Stimulated activated CD4-positive, alpha-beta T cell treated with anti-CD3 and anti-CD28 coated beads, Interleukin-1b, Interleukin-23, amount 100 ng/mL, for 48 hours (primary cell): ENCODE measurements around the gene TMEM202.
"Not testable (repeated sequence)": the region's sequence is repeated elsewhere in the genome, so short reads cannot be mapped to it uniquely, and the experiment has no call there.

Source experiments
- DNase-seq: peaks from one replicate; pipeline ENCODE4 v3.0.0-alpha.2; 2020

The TMEM202 gene

DNA sequence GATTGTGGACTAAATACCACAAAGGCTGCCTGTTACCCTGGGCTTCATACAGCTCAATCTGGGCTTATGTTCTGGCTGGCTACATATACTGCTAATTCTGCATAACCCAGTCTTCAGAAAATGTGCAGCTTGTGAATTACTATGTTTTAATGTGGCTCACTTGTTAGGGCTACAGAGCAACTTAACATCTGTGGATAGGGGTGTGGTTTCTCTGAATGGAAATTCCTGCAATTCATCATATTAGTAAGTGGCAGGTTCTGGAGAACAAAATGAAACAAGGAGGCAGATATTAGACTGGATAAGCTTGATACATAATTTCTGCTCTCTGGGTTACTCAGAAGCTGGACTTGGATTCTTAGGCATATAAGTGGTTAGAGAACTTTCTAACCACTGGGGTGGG, 6.7 kb downstream of the TMEM202 start:
- DNase-seq: no peak

DNA sequence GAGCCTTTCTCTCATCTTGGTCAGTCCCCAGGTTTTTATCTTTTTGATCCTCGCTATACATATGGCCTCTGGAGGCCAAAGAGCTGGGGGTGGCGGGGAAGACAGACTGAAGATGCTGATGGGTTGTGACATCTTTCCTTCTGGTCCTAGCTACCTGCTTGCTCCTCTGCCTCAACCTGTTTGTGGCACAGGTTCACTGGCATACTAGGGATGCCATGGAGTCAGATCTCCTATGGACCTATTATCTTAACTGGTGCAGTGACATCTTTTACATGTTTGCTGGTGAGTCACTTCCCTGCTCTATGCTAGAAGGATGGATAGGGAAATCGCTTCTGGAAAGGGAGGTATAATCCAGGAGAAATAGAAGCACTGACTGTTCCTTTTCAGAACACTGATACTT, 8.8 kb downstream of the TMEM202 start:
- no peak for DNase-seq

GRCh38 chr15:72411111-72411510, 13.0 kb downstream of the TMEM202 start:
- no peak for DNase-seq

DNA sequence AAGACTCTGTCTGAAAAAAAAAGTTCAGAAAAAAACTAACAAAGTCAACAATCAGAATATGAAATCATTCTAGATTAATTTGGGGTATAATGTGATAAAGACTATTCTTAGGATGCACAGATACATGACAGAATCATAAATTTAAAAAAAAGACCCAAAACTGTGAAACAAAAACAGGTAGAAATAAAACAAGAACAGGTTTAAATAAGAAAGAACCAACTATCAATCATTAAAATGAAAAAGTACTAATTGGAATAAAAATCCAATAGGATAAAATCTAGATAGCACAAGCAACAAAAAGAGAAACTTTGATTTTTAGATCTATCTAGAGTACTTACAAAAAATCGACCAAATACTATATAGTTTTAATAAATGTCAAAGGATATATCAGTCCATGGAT, 13.4 kb downstream of the TMEM202 start:
- DNase-seq: no peak

DNA sequence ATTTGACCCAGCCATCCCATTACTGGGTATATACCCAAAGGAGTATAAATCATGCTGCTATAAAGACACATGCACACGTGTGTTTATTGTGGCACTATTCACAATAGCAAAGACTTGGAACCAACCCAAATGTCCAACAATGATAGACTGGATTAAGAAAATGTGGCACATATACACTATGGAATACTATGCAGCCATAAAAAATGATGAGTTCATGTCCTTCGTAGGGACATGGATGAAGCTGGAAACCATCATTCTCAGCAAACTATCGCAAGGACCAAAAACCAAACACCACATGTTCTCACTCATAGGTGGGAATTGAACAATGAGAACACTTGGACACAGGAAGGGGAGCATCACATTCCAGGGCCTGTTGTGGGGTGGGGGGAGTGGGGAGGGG, 15.2 kb downstream of the TMEM202 start:
- DNase-seq: not testable (repeated sequence)

DNA sequence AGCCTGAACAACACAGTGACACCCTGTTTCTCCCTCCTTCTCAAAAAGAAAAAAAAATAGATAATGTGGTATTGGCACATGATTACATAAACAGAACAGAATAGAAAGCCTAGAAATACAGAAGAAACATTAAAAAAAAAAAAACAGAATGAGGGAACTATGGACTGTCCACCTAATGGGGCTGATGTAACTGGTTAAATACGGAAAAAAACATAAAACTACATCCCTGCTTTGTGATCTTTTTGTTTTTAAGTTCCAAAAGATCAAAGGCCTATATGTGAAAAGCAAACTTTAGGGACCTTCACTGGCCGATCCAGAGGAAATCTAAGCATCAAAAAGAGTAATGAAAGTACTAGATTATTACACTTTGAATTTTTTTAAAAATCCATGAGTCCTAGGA, 17.2 kb downstream of the TMEM202 start:
- no peak for DNase-seq

- DNase-seq: not testable (repeated sequence)
Observed at GRCh38 chr15:72419768-72420167, 21.7 kb downstream of the TMEM202 start.

DNA sequence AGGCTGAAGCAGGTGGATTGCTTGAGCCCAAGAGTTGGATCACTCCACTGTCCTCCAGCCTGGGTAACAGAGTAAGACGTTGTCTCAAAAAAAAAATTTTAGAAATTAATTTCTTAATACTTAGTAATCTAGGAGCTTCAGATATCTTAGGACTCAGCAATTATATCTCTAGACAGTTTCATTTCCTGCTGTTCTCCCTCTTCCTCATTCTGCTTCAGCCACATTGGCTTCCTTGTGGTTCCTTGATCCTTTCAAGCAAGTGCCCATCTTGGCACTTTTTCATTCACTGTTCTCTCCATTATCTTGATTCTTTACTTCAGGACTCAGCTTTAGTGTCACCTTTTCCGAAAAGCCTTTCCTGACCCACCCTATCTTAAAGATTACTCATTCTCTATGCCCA, 22.5 kb downstream of the TMEM202 start:
- no peak for DNase-seq

- no peak for DNase-seq
Observed at GRCh38 chr15:72421484-72421883, 23.4 kb downstream of the TMEM202 start.

DNA sequence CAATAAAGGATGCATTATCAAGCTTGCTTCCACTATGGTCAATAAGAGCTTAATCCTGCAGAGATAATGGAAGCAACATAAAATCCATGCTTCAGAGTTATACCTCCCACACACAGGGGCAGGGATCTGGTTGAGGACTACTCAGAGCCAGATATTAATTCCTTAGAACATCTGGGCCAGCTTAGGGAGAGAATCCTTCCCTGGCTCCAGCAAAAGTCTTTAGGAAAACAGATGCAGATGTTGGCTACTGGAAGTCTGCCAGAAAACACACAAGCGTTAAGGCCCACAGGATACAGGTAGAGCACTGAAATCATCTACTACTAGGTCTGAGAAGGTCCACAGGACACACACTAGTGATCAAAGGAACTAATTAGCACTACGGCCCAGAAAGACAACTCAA, 25.2 kb downstream of the TMEM202 start:
- DNase-seq: no peak

DNA sequence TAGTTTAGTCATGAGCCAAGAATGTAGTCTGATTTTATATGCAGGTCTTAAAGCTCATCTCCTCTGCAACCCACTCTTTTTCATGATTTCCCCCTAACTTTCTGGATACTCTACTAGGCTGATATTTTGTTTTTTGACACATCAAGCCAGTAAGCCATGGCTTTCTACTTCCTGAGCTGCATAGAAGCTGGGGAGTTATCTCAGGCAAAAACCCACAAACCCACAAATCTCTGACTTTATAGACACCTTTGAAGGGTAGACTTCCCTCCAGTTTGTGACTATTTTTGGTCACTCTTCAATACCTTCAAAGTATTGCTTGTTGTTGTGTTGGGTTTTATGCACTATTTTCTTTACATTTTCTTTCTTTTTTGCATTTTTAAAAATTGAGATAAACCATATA, 28.6 kb downstream of the TMEM202 start:
- no peak for DNase-seq

GRCh38 chr15:72437650-72438316, 39.7 kb downstream of the TMEM202 start:
- DNase-seq: no peak

DNA sequence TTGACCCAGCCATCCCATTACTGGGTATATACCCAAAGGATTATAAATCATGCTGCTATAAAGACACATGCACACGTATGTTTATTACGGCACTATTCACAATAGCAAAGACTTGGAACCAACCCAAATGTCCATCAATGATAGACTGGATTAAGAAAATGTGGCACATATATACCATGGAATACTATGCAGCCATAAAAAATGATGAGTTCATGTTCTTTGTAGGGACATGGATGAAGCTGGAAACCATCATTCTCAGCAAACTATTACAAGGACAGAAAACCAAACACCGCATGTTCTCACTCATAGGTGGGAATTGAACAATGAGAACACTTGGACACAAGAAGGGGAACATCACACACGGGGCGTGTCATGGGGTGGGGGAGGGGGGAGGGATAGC, 44.7 kb downstream of the TMEM202 start:
- DNase-seq: not testable (repeated sequence)

DNA sequence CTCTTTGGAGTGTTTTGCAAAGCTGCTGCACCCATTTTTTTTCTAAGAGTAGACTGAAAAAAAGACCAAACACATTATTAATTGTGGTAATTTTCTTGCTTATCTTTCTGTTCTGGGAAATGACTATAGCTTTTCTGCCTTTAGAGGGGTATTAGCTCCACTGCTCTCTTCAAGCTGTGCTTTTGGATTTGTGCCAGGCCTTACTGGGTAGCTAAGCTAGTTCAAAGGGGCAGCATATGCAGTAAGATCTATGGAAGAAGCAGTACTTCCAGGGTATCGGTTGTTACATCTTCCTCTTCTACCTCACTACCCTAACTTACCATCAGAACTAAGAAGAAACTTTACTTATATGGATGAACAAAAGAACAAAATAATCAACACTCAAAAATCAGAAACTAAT, 47.3 kb downstream of the TMEM202 start:
- no peak for DNase-seq

DNA sequence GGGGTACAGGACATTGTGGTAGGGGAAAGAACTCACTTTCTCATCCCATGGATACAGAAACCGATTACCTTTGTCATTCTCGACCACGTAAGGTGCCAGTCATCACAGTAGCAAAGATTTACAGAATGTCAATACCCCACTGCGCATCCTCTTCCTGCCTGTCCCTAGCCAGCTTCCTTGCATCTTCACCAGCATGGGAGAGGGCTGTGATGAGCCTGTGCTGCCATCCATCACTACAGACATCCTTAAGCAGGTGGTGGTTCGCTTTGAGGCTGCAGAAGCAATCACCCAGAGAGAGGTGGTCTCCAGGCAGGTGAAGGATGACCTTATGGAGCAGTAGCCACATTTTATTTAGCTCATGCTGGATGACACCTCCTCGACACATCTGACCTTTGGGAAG, 52.7 kb downstream of the TMEM202 start:
- DNase-seq: no peak

GRCh38 chr15:72451224-72451623, 53.1 kb downstream of the TMEM202 start:
- no peak for DNase-seq

GRCh38 chr15:72456684-72457083, 58.6 kb downstream of the TMEM202 start:
- no peak for DNase-seq
